Esophagus squamous epithelium (tissue), 5 donors: ENCODE data around the gene VSIG10L. TPM values are rescaled to one million over a fixed set of nuclear protein-coding genes. Genes with fewer than 3 reads are reported as not detected.

Experiments used
- DNase-seq: peaks from one replicate; lab custom pipeline; 2025; lab: John Stamatoyannopoulos, UW
- H3K27ac ChIP-seq, 4 donors: fragments of 200-600 bp; sonication (generic); one replicate each; pipeline ENCODE4 v1.5.1; 2016 to 2019; ENCODE audit warnings: mild to moderate bottlenecking in 1 of 4
- H3K27me3 ChIP-seq, 4 donors: fragments of 200-600 bp; sonication (generic); 1 replicate in 3 of 4; 2 replicates in 1 of 4; pipeline versions ENCODE4 v1.5.1 to v1.6.0; 2017 to 2021; ENCODE audit warnings: antibody characterized with exemption in 1 of 4
- H3K36me3 ChIP-seq, 3 donors: fragments of 200-600 bp; sonication (generic); one replicate each; pipeline ENCODE4 v1.5.1; 2016 to 2019
- H3K4me1 ChIP-seq, 3 donors: fragments of 200-600 bp; sonication (generic); one replicate each; pipeline ENCODE4 v1.5.1; 2017 to 2019
- H3K4me3 ChIP-seq, 4 donors: fragments of 200-600 bp; sonication (generic); 1 replicate in 3 of 4; 2 replicates in 1 of 4; pipeline ENCODE4 v1.5.1; 2016 to 2019; ENCODE audit warnings: mild to moderate bottlenecking in 2 of 4, moderate library complexity in 1 of 4
- H3K9me3 ChIP-seq, 3 donors: fragments of 200-600 bp; sonication (generic); one replicate each; pipeline ENCODE4 v1.5.1; 2016 to 2019
- POLR2A ChIP-seq, 4 donors: fragments of 450-650 bp; IDR thresholded peaks; one replicate each; pipeline ENCODE4 v1.6.1; 2017; ENCODE audit warnings: antibody characterized with exemption in 4 of 4, mild to moderate bottlenecking in 4 of 4, moderate library complexity in 3 of 4
- WGBS, 2 donors: methylation state at CpG; one replicate each; pipeline ENCODE4 v1.1.5; 2018; 5-methylcytosine and 5-hydroxymethylcytosine counted together
- intact Hi-C: fragments of 100-400 bp; cut with DNase I; formaldehyde crosslinking; loops from one replicate; pipeline ENCODE4 v1.15.0; 2022
- total RNA-seq, 4 donors: library from RNA; depleted of rRNA; stranded (reverse); fragments of >200 nt; gene quantifications; one replicate each; pipeline ENCODE4 v1.1.0, GENCODE V29; 2016
- TF ChIP-seq, protein P1 (sequence below), 6 experiments: fragments of 450-650 bp in 4 of 6; fragments of 200-600 bp in 2 of 6; sonication (generic) in 2 of 6; IDR thresholded peaks; one replicate each; pipeline ENCODE4 v1.5.1; 2016 to 2019; ENCODE audit warnings: antibody characterized with exemption in 6 of 6, mild to moderate bottlenecking in 4 of 6, moderate library complexity in 4 of 6
- donor health status: DM: yes; HTN: yes; CAD: no.

The VSIG10L gene
- total RNA-seq, 4 donors from 2014 or later = 36.4 to 201 (median 50.6) TPM

- no peaks in the 10 kb centered on the region for H3K36me3 ChIP-seq
- no peak for TF ChIP-seq POLR2A (IDR thresholded peaks at IDR 0.05)
- TF ChIP-seq, protein P1, sequence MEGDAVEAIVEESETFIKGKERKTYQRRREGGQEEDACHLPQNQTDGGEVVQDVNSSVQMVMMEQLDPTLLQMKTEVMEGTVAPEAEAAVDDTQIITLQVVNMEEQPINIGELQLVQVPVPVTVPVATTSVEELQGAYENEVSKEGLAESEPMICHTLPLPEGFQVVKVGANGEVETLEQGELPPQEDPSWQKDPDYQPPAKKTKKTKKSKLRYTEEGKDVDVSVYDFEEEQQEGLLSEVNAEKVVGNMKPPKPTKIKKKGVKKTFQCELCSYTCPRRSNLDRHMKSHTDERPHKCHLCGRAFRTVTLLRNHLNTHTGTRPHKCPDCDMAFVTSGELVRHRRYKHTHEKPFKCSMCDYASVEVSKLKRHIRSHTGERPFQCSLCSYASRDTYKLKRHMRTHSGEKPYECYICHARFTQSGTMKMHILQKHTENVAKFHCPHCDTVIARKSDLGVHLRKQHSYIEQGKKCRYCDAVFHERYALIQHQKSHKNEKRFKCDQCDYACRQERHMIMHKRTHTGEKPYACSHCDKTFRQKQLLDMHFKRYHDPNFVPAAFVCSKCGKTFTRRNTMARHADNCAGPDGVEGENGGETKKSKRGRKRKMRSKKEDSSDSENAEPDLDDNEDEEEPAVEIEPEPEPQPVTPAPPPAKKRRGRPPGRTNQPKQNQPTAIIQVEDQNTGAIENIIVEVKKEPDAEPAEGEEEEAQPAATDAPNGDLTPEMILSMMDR (IDR thresholded peaks at IDR 0.05) = no peak
- H3K9me3 ChIP-seq = no peaks in the 10 kb centered on the region
- intact Hi-C loops = no loop called here
- no peak overlapping the region for H3K4me3 ChIP-seq
- WGBS, 2 donors = 60% methylated on average over 10 to 11 of the region's 23 CpGs
- no peaks in the 10 kb centered on the region for H3K4me1 ChIP-seq
- no peak for DNase-seq
- H3K27ac ChIP-seq = no peak overlapping the region
- peaks cover 0 to 77% (median 0%) of the 10 kb centered on the region in 4 donors for H3K27me3 ChIP-seq
Observed at GRCh38 chr19:51318687-51319648, 23.0 kb downstream of the VSIG10L start.

GRCh38 chr19:51317968-51318367 is 24.0 kb downstream of the VSIG10L start:
- Histone ChIP-seq H3K4me3 (no peak overlapping the region), H3K4me1 (no peaks in the 10 kb centered on the region), H3K27ac (no peak overlapping the region), H3K36me3 (no peaks in the 10 kb centered on the region), H3K27me3 (peaks cover 0 to 77% (median 0%) of the 10 kb centered on the region in 4 donors), H3K9me3 (no peaks in the 10 kb centered on the region)
- WGBS, 2 donors = 43% methylated on average over 1 of the region's 1 CpG; no CpG with 5 or more reads in 1 of the 2 donors
- intact Hi-C loops = no loop called here
- DNase-seq = no peak
- TF ChIP-seq, protein P1 (IDR thresholded peaks at IDR 0.05) = no peak

- intact Hi-C loops = no loop called here
- H3K9me3 ChIP-seq = no peaks in the 10 kb centered on the region
- H3K27me3 ChIP-seq = peaks cover 0 to 79% (median 0%) of the 10 kb centered on the region in 4 donors
- H3K4me1 ChIP-seq = no peaks in the 10 kb centered on the region
- TF ChIP-seq POLR2A (IDR thresholded peaks at IDR 0.05) = no peak
- TF ChIP-seq, protein P1 (IDR thresholded peaks at IDR 0.05) = no peak
- no peak for DNase-seq
- 68 to 76% methylated on average over 3 of the region's 3 CpGs for WGBS, 2 donors
- H3K4me3 ChIP-seq = no peak overlapping the region
- H3K27ac ChIP-seq = no peak overlapping the region
- H3K36me3 ChIP-seq = no peaks in the 10 kb centered on the region
Observed at GRCh38 chr19:51317376-51317775, 24.6 kb downstream of the VSIG10L start.

DNA sequence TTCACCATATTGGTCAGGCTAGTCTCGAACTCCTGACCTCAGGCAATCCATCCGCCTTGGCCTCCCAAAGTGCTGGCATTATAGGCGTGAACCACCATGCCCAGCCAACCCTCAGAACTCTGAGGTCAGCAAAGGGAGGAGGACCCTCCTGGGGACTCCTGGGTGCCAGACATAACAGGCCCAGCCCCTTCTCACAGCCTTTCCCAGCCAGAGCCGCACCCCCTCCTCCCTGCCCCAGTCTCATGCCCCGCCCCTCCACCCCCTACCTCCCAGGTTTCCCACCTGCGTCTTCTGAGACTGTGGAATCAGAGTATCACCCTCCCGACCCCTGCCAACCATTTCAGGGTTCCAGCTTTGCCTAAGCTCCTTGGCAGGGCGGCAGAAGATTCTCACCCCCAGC is 25.3 kb downstream of the VSIG10L start:
- no peaks in the 10 kb centered on the region for H3K9me3 ChIP-seq
- peaks cover 0 to 79% (median 2%) of the 10 kb centered on the region in 4 donors for H3K27me3 ChIP-seq
- H3K4me1 ChIP-seq = no peaks in the 10 kb centered on the region
- no peaks in the 10 kb centered on the region for H3K36me3 ChIP-seq
- no peak for DNase-seq
- 54 to 75% methylated on average over 3 of the region's 8 CpGs for WGBS, 2 donors
- TF ChIP-seq, protein P1 (IDR thresholded peaks at IDR 0.05) = no peak
- TF ChIP-seq POLR2A (IDR thresholded peaks at IDR 0.05) = no peak
- intact Hi-C loops = no loop called here
- H3K27ac ChIP-seq = no peak overlapping the region
- no peak overlapping the region for H3K4me3 ChIP-seq
